Limb (tissue), 2 donors: ENCODE results near the gene NME8.

Experiments used
- DNase-seq, 2 donors: peaks; one replicate each; pipeline ENCODE4 v3.0.0-alpha.2; 2016; ENCODE audit errors: extremely low spot score in 2 of 2

NME8 gene

GRCh38 chr7:37899712-37900247 lies 51.4 kb downstream of the NME8 start:
- no peak for DNase-seq

- DNase-seq = peak in 1 of 2 donors; percentile 65
Measured at GRCh38 chr7:37901236-37901827, 52.9 kb downstream of the NME8 start.

- no peak for DNase-seq
Measured at GRCh38 chr7:37901890-37902524, 53.6 kb downstream of the NME8 start.

- no peak for DNase-seq
Measured at GRCh38 chr7:37908221-37908788, 59.9 kb downstream of the NME8 start.

- no peak for DNase-seq
Measured at GRCh38 chr7:37912756-37913155, 64.4 kb downstream of the NME8 start.

- peak in 1 of 2 donors; percentile 35 for DNase-seq
Measured at GRCh38 chr7:37915438-37915837, 67.0 kb downstream of the NME8 start.

GRCh38 chr7:37916017-37916672 lies 67.7 kb downstream of the NME8 start:
- DNase-seq = peak in 1 of 2 donors; percentile 60

GRCh38 chr7:37916673-37917660 lies 68.6 kb downstream of the NME8 start, which contains the start of gene SFRP4:
Gene SFRP4 (minus strand): TSS chr7:37916817. CDS start chr7:37916537, 280 bp downstream.
- DNase-seq = peak; percentile 81 to 84

- no peak for DNase-seq
Measured at GRCh38 chr7:37918526-37918925, 70.1 kb downstream of the NME8 start.

- DNase-seq = peak; percentile 64 to 72
Measured at GRCh38 chr7:37920305-37920848, 72.0 kb downstream of the NME8 start, which contains the start of gene EPDR1. Gene EPDR1 (plus strand): TSS chr7:37920640. CDS start chr7:37920940, 300 bp downstream.

- peak in 1 of 2 donors; percentile 63 for DNase-seq
Measured at GRCh38 chr7:37920849-37921805, 72.7 kb downstream of the NME8 start.

- DNase-seq = no peak
Measured at GRCh38 chr7:37921876-37922275, 73.5 kb downstream of the NME8 start.

- DNase-seq = no peak
Measured at GRCh38 chr7:37923996-37924395, 75.6 kb downstream of the NME8 start.

- peak in 1 of 2 donors; percentile 46 for DNase-seq
Measured at GRCh38 chr7:37924491-37925041, 76.2 kb downstream of the NME8 start.

GRCh38 chr7:37925620-37926019 lies 77.2 kb downstream of the NME8 start:
- DNase-seq = no peak

- no peak for DNase-seq
Measured at GRCh38 chr7:37927773-37928444, 79.5 kb downstream of the NME8 start.

GRCh38 chr7:37928878-37929277 lies 80.5 kb downstream of the NME8 start:
- DNase-seq = no peak

GRCh38 chr7:37930226-37930948 lies 82.0 kb downstream of the NME8 start:
- no peak for DNase-seq
